GM21367 (cell line): Measurements from ENCODE around the gene TCF19.

Source experiments
- ATAC-seq: cut with Tn5 transposase; IDR thresholded peaks from one replicate; pipeline ENCODE4 v1.9.1; 2021; ENCODE audit not compliant: unreplicated experiment

TCF19 gene

DNA sequence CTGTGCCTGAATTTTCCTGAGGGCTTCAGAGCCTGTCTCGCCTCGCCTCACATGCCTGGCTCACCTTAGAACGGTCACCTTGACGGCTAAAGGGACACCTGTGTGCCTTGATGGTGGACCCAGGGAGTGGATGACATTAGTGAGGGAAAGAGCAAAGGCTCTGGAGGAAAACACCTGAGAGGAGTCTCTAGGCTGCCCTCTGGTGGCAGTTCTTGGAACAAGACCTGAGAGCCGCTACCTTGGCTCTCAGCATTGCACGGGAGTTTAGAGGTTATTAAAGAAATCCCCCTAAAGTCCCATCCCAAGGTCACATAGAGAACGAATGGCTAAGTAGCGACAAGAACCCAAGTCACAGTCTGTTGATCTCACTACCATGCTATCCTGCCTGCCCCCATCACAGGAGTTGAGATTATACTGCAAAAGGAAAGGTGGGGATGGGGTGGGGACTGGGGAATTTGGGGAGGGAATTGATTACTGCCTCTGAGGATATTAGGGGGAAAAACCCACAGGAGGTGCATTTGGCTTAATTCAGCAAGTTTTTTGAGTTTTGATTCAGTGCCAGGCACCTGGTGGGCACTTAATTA, 30.2 kb upstream of the TCF19 start:
- no peak for ATAC-seq

DNA sequence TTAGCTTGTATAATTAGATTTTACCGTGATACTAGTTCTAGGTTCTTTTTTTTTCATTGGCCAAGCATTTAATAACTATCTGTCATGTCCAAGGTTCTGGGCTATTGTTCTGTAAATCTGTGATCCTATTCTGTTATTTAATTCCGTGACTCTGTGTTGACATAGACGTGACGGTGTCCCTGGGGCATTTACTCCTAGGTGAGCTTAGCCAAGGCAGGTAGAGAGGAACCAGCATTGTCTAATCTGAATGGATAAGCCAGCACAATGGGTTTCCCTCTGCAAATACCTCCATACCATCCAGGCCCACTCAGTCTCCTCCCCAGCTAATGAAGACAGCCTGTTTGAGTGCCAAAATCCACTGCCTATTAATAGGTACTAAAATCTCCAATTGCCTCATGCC, 29.3 kb upstream of the TCF19 start:
- no peak for ATAC-seq

DNA sequence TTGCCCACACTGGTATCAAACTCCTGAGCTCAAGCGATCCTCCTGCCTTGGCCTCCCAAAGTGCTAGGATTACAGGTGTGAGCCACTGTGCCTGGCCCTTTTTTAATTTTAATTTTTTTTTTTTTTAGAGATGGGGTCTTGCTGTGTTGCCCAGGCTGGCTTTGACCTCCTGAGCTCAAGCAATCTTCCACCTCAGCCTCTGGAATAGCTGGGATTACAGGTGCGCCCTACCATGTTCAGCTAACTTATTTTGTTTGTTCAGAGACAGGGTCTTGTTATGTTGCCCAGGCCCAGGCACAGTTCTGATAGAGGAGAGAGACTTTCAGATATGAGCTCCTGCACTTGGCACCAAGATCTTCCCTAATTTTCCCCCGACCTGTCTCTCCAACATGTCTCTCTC, 27.6 kb upstream of the TCF19 start:
- ATAC-seq: no peak

DNA sequence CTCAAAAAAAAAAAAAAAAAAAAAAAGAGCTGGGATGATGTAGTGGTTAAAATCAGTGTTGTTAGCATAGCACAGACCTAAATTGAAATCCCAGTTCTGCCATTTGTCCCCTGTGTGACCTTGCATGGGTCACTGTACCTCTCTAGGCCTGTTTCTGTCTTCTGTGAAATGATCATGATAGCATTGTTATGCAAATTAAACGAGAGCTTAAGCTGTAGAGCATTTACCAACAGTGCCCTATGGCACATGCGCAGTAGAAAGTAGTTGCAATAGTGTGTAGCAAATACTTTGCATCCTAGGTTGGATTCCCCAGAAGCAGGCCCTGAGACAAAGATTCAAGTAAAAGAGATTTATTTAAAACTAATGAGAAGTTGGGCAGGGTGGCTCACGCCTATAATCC, 26.8 kb upstream of the TCF19 start:
- ATAC-seq: no peak

DNA sequence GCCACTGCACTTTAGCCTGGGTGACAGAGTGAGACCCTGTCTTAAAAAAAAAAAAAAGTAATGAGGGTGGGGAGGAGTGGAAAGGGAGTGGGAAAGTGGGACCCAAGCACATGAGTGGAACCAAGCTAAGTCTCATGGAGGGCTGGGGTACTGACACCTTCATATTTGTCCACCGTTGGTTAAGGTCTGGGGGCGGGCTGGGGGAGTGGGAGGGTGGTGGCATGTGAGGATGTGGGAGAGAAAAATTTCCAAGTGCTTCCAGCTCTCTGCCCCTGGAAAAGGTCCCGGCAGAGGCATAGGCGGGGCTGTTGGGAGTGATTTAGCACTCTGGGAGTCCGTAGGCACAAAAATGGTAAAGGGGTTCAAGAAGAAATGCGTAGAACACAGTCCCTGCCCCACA, 25.6 kb upstream of the TCF19 start:
- ATAC-seq: no peak

DNA sequence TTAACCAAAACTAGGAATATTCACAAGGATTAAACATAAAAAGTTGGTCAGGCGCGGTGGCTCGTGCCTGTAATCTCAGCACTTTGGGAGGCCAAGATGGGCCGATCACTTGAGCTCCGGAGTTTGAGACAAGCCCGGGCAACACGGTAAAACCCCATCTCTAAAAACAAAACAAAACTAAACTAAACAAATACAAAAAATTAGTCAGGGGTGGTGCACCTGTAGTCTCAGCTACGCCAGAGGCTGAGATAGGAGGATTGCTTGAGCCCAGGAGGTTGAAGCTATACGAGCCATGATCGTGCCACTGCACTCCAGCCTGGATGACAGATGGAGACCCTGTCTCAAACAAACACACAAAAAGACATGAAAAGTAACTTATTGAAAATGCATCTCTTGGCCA, 22.7 kb upstream of the TCF19 start:
- ATAC-seq: no peak

DNA sequence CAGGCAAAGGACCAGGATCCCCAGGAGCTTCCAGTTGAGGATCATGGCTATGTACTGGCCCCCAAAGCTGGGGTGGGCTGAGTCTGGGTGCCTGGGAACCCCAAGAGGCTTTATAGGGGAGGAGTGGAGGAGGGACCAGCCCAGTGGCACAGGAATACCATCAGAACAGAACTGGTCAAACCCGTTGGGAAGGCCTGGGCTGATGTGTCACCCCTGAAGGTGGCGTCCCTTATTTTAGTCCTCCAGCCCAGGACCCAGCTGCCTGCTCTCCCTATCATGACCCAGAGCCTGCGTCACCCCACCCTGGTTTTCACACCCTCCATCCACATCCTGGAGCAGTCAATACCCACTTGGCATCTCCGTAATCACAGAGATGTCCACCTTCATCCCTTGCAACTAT, 19.4 kb upstream of the TCF19 start, which contains the start of gene PSORS1C2:
TSS of gene PSORS1C2 (minus strand) at position 85 of the 400 bp plus-strand sequence. CDS start at position 45, 40 bp downstream.
- ATAC-seq: no peak

DNA sequence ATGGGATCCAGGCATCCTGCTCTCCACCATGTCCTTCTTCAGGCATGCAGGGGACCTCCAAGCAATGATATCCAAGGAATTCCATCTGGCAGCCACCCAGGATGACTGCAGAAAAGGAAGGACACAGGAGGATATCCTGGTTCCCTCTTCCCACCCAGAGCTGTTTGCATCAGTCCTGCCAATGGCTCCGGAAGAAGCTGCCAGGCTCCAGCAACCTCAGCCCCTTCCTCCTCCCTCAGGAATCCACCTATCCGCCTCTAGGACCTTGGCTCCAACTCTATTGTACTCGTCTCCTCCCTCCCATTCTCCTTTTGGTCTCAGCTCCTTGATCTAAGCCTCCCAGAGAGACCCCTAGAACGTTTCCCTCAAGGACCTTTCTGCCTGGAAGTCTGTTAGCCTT, 18.8 kb upstream of the TCF19 start:
- no peak for ATAC-seq

DNA sequence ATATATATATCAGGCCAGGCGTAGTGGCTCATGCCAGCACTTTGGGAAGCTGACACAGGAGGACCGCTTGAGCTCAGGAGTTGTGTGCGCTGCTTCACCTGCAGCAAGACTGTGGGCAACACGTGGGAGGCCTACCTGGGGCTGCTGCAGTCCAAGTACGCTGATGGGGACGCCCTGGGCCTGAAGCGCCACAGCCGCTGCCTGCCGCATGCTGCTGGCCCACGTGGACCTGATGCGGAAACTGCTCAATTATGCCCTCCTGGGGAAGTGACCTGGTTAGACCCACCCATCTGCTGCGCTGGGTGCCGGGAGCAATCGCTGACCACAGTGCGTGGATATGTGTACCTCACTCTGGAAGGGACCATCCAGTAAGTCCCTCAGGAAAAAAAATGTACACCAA, 17.7 kb upstream of the TCF19 start:
- no peak for ATAC-seq

DNA sequence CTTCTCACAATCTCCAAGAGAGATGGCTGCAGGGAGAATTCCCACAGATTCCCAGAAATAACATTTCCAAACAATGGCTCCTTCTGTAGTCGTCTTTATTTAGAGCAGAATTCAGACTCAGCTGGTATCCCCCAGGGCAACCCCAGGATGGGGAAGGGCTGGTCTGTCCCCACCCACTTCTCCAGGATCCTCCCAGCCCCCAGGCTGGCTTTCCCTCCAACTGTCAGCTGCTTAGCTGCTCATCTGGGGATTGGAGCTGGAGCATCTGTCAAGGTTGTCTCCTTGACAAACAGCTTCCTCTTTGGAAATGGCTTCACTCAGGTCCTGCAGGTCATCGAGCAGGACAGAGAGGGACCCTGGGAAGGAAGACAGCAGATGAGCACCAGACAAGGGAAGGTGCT, 16.0 kb upstream of the TCF19 start:
- ATAC-seq: no peak

DNA sequence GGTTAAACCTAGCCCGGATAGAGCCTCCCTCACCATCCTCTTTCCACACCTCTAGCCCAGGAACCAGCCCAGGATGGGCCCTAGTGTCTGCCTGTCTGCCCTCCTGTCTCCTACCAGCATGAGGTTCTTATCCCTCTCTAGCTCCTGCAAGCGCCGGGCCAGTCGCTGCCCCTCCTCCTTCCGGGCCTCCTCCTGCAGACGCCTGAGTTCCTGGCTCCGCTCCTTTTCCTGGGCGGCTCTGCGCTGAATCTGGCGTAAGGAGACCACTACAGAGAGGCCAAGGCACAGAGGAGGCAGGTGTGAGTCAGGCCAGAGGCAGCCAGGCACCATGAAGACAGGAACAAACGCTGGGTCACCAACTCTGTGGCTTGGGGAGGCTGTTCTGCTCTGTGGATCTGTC, 15.2 kb upstream of the TCF19 start:
- ATAC-seq: no peak

DNA sequence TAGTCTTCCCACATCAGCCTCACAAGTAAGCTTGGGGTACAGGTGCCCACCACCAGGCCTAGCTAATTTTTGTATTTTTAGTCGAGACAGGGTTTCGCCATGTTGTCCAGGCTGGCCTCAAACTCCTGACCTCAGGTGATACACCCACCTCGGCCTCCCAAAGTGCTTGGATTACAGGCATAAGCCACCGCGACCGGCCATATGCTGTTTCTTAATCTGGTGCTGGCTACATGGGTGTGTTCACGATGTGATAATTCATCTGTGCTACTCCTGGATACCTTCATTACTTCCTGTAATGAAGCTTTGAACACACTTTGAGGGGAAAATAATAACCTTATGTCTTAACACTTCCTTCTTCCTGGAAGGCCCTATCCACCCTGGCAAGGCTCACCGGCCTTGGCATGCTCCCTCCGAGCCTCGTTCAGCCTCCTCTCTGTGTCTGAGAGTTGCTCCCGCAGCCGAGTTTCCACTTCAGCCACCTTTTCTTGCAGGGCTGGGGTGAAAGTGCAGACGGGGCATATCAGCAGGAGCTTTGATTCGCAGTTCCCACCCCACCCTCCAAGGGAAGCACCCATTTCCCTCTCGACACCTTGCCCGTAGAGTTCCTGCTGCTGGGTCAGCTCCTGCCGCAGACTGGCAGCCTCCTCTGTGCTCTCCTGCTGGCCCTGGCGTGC, 14.0 kb upstream of the TCF19 start:
- ATAC-seq: no peak

DNA sequence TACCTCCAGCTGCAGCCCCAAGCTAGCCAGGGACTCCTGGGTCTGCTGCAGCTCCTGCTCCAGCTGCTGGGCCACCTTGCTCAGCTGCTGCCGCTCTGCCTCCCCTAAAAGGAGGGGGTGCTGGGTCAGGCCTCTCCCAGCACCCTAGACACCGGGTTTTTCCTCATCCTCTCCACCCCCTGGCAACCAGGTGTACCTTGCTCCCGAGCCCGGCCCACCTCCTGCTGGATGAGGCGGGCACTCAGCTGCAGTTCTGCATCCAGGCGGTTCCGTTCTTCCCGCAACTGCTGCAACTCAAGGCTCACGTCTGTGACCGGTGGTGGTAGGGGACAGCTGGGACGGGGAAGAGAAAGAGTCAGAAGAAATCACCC, 13.4 kb upstream of the TCF19 start:
- ATAC-seq: no peak

DNA sequence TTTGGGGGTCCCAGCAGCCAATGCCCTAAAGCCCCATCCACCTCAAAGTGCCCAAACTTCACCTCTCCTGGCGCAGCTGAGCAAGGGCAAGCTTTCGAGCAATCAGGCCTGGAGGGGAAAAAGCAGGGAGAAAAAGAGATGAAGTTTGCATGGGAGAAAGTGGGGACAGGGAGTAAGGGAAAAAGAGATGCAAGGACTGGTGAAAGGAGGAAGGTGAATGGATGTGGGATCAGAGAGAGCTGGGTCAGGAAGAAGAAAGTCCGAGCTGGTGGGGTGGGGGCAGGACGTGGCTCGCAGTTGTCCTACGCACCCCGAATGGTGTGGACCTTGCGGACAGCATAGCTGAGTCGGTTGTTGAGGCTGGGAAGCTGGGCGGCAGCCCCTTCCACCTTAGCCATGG, 13.0 kb upstream of the TCF19 start:
- ATAC-seq: no peak

DNA sequence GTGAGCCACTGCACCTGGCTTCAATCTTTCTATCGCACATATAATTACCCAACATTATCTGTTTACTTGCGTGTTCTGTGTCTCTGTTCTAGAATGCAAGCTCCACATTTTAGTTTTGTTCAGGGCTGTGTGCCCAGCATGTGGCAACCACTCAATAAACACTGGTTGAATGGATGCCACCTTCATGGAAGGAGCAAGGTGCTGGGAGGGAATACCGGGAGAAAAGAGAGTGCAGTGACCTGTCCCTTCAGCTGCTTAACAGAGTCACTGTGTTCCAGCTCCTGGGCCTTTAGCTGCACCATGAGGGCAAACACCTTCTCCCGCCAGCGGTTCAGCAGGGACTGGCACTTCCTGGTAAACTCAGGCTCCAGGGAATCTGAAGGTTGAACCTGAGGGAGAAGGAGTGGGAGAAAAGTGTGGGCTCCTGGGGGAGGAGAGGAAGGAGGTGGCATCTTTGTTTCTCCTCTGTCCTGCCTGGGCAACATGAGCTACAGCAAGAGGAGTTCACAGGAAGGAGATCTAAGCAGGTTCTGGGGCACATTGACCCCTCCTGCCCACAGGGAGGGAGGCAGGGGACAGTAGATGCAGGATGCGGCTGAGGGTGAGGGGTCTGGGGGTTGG, 8.5 kb upstream of the TCF19 start:
- ATAC-seq: no peak

DNA sequence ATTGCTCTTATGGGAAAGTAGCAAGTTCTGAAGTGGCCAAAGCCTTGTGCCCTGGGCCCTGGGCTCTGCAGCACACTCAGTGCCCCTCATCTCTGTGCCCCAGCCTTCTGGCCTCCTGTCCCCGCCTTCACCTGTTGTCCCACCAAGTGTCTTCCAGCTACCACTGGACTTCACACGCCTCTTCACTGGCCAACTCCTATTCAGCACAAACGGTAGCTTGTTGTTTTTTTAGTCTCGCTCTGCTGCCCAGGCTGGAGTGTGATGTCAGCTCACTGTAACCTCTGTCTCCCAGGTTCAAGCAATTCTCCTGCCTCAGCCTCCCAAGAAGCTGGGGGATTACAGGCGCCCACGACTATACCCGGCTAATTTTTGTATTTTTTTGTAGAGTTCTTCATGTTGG, 5.6 kb upstream of the TCF19 start:
- ATAC-seq: no peak

DNA sequence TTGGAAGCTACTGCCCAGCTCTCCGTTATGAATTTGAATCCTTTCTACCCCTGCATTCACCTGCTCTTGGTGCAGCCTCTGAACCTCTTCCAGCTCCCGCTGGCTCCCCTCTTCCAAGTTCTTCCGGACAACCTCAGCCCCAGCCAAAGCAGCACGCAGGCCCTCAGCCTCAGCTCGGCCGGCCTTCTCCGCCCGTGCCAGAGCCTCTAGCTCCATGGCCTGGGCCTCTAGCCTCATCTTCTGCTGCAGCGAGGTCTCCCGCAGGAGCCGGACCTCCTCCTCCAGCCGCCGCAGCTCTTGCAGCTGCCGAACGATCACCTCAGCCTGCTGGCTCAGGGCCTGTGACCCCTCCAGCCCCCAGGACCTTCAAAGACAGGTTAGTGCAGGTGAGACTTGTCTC, 4.0 kb upstream of the TCF19 start:
- ATAC-seq: no peak

DNA sequence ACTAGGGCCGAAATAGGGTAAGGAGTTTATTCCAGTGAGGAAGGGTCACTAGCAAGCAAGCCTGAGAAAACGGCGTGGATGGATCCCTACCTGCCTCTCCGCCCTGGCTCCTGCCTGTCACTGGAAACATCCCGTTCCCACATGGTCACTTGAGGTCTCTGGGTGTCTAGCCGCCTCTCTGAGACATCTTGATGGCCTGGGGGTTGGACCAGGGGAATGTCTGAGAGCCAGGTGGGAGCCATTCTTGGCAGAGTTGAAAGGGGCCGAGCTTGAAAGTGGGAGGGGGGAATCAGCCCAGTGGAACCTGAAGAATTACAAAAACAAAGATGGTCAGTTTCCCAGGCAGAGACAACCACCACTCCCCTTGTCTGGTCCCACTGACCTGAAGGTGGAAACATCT, 1.7 kb upstream of the TCF19 start:
- ATAC-seq: no peak

DNA sequence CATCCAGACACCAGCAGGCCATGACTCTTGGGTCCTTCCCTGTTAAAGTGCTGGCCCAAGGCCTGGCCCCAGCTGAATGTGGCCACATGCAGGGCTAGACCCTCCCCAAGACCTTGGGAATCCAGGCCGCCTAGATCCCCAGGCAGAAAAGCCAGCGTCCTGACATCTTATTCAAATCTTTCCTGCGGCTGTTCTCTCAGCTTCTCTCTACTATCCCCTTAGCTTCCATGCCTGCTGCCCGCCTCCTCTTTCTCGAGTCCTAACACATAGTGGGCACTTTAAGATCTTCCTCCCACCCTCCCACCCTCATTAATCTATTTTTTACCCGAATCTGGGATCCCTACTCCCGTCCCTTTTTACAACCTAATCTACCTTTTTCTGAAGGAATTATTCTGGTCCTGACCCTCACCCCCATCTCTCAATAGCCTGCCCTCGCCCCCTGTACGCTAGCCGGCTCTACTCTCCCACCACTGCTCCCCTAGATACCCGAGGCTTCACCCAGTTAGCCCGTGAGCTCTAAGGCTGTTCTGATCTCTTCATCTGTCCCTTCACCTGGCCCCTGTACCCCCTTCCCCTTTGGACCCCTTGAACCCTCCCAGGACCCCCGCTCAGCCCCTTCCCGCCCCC, 763 bp upstream of the TCF19 start, which contains the start of gene CCHCR1:
TSS of gene CCHCR1 (minus strand) at position 290 of the 627 bp plus-strand sequence. CDS start at position 88, 202 bp downstream.
- ATAC-seq: no peak

DNA sequence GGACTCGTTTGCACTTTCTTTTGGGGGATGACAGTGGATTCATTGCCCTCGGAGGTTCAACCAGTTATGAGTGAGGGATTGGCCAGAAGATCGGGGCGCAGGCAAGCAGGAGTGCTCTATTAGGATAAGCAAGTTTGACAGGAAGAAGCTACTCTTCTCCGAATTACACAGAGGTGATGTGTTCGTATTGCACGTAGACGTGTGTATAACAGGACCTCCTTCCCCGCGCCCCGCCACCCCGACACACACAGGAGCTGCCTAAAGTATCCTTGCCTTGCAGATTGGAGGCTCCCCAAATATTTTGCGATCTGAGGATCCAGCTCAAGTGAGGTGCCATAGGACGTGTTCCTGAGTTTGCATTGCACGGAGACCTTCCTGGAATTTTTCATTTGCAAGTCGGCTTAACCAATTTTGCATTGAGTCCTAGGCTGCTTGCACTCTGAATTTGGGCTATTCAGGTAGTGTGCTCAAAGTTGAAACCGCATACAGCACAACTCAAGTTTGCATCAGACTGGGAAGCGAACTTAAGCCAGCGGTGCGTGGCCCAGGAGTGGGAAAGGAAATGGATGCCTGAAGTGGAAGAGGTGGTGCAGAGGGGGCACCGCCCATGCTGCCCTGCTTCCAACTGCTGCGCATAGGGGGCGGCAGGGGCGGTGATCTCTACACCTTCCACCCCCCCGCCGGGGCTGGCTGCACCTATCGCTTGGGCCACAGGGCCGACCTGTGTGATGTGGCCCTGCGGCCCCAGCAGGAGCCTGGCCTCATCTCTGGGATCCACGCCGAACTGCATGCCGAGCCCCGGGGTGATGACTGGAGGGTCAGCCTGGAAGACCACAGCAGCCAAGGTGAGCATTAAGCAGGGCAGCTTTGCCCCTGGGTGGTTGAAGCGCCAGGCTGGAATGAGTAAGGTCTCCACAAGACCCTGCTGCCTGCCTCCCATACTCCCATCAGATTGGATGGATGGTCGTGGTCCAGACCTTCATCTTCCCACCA, 770 bp downstream of the TCF19 start:
- ATAC-seq: no peak
